NCI-H2081 (cell line): Measurements from ENCODE around the gene CHST11.
"Not testable (repeated sequence)": the region's sequence is repeated elsewhere in the genome, so short reads cannot be mapped to it uniquely, and the experiment has no call there.

ENCODE experiments used
- DNase-seq, 2 experiments: peaks; one replicate each; lab custom pipeline; 2025; lab: John Stamatoyannopoulos, UW

CHST11 gene

GRCh38 chr12:104764225-104765091, 307.7 kb downstream of the CHST11 start:
- DNase-seq = no peak

- no peak for DNase-seq
These were observed 310.5 kb downstream of the CHST11 start for GRCh38 chr12:104767261-104767660.

GRCh38 chr12:104768033-104768432, 311.3 kb downstream of the CHST11 start:
- no peak for DNase-seq

- no peak for DNase-seq
These were observed 312.4 kb downstream of the CHST11 start for GRCh38 chr12:104769144-104769561.

GRCh38 chr12:104772336-104772735, 315.6 kb downstream of the CHST11 start:
- no peak for DNase-seq

GRCh38 chr12:104775731-104776231, 319.0 kb downstream of the CHST11 start:
- DNase-seq = no peak

GRCh38 chr12:104779134-104779533, 322.4 kb downstream of the CHST11 start:
- no peak for DNase-seq

GRCh38 chr12:104782296-104782695, 325.5 kb downstream of the CHST11 start:
- no peak for DNase-seq

GRCh38 chr12:104784592-104784991, 327.8 kb downstream of the CHST11 start:
- no peak for DNase-seq

GRCh38 chr12:104785886-104786285, 329.1 kb downstream of the CHST11 start:
- no peak for DNase-seq

GRCh38 chr12:104786352-104786751, 329.6 kb downstream of the CHST11 start:
- no peak for DNase-seq

GRCh38 chr12:104788840-104789271, 332.1 kb downstream of the CHST11 start:
- DNase-seq = peak in 1 of 2 experiments; percentile 3

- no peak for DNase-seq
These were observed 333.8 kb downstream of the CHST11 start for GRCh38 chr12:104790296-104791125.

GRCh38 chr12:104792570-104792969, 335.8 kb downstream of the CHST11 start:
- no peak for DNase-seq

GRCh38 chr12:104793285-104793684, 336.5 kb downstream of the CHST11 start:
- DNase-seq = no peak

GRCh38 chr12:104793968-104794367, 337.2 kb downstream of the CHST11 start:
- no peak for DNase-seq

GRCh38 chr12:104796475-104796862, 339.7 kb downstream of the CHST11 start:
- peak in 1 of 2 experiments; percentile 40 for DNase-seq

- DNase-seq = no peak
These were observed 342.7 kb downstream of the CHST11 start for GRCh38 chr12:104799458-104799857.

GRCh38 chr12:104801005-104801404, 344.3 kb downstream of the CHST11 start:
- DNase-seq = no peak

GRCh38 chr12:104801427-104801826, 344.7 kb downstream of the CHST11 start:
- DNase-seq = no peak

- DNase-seq = no peak
These were observed 345.5 kb downstream of the CHST11 start for GRCh38 chr12:104802208-104802607.

GRCh38 chr12:104805186-104805585, 348.4 kb downstream of the CHST11 start:
- no peak for DNase-seq

GRCh38 chr12:104806194-104806593, 349.4 kb downstream of the CHST11 start:
- DNase-seq = not testable (repeated sequence)
